ENCODE data around the gene DLGAP1.

DLGAP1 gene

DNA sequence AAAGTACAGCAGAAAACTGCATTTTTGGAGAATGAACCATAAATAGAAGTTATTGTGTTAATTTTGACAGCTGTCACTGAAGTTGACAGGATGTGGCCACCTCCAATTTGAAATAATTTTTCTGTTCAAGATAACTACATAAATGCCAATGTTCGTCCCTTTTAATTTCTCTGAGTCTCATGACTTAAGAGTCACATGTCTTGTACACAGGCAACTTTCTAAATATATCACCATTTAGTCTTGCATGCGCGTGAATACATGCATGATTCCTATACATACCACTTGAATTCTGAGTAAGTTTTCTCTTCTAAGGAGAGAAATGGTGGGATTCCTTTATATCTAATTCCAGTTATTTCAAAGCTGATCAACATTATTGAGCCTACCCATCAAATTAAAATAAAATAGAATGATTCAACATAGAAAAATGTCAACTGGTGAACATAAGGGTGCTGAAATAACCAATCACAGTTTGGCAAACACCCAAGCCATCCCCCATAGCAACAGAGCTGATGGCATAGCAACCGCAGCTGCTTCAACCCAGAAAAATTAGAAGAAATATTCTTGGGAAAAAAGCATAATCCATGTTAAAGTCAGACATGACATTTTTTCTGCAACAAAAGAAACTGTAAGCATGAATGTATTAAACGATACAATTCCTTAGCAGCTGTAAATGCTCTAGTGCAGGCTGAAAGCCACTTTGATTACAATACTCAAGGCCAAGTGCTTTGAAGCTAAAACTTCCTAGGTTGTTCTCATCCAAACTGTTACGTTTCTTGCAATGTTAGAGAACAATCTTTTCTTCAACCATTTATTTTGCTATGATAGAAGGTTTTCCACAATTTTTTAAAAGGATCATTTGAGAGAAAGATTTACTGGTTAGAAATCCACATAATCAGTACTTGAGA, 282.7 kb downstream of the DLGAP1 start:
- no peak for DNase-seq (ENCODE audit: low read depth)

DNA sequence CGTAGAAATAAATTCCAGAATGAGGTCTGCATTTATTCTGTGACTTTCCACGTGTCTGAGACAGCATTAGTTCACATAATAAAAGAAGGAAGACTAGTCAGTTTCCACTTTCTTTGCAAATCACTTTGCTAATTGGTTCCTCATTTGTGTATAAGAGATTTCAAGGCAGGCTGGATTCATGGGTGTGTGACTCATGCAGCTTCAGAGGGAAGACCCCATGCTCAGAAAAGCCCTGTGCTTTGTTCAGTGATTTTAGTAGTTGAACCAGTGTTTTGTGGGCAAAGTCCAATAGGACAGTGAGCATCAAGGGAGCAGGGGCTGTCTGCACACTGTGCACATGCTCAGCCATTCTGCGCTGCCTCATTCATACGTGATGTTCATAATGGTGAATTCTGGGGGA, 297.8 kb downstream of the DLGAP1 start:
- DNase-seq (ENCODE audit: low read depth): no peak

DNA sequence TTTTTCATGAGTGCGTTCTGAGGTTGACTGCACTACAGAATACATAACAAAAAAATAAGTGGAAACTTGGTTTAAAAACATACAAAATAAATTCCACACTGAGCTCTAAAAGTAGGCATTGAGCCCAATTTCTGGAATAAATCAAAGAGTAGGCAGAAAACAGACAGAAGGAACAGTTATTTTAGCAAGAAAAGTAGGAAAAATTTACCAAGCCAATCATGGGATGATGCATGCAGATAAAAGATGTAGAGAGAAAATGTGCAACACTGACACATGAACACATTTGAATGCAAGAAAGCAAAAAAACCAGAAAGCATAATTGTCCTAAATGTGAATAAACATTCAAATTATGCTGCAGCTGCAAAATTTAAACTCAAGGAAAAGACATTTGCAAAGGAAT, 308.3 kb downstream of the DLGAP1 start:
- no peak for DNase-seq (ENCODE audit: low read depth)

DNA sequence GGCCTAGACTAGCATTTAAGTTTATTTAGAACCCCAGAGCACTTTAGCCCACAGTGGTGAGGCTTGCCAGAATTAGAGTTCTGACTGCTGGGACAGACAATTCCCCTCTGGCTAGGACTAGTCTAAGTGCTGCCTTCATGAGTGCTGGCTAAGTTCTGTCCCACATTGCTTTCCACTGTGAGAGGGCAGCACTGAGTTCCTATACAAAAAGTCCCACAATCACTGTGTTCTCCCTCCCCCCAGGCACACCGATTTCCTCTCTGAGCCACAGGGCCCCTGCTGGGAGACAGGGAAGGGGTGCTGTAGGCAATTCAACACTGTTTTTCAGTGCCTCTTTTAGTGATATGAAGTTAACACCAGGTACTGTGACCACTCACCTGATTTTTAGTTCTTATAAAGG, 310.9 kb downstream of the DLGAP1 start:
- no peak for DNase-seq (ENCODE audit: low read depth)

DNA sequence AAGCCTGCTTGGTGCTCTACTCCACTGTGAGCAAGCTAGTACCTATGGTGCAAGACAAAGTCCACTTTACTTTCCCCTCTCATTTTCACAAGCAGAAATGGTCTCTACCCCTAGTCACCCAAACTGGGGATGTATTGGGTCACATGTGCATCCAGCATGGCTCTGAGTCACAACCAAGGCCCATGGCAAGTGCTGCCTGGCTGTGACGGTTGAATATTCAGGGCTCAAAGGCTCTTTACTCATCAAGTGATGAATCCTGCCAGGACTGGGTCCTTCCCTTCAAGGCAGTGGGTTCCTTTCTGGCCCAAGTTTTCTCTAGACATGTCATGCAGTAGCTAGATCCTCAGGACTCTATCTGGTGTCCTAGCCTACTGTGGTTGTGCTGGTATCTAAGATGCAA, 311.5 kb downstream of the DLGAP1 start:
- no peak for DNase-seq (ENCODE audit: low read depth)

DNA sequence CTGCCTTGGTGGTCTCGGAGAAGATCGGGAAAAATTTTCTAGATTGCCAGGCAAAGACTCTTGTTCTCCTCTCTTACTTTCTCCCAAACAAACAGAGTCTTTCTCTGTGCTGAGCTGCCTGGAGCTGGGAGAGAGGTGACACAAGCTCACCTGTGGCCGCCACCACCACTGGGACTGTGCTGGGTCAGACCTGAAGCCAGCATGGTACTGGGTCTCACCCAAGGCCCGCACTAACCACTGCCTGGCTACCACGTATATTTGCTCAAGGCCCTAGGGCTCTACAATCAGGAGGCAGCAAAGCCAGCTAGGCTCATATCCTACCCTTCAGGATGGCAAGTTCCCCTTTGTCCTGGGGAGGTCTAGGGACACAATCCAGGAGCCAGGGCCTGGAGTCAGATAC, 312.2 kb downstream of the DLGAP1 start:
- DNase-seq (ENCODE audit: low read depth): no peak

DNA sequence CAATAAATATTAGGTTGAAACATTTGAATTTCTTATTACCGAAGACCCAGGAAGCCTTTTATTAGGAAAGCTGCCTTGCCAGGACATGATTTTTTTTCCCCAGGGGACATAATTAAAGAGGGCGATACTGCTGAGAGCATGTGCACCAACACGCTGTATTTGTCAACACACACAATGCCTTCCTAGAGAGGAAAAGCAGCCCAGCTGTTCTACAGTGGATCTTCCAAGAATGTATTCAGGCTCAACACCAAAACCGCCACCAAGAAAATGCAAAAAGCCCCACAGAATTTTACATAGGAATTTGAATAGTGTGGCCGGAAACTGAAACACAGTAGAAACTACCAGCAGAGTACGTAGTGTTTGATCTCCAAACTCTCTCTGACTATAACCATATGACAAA, 320.4 kb downstream of the DLGAP1 start:
- no peak for DNase-seq (ENCODE audit: low read depth)

DNA sequence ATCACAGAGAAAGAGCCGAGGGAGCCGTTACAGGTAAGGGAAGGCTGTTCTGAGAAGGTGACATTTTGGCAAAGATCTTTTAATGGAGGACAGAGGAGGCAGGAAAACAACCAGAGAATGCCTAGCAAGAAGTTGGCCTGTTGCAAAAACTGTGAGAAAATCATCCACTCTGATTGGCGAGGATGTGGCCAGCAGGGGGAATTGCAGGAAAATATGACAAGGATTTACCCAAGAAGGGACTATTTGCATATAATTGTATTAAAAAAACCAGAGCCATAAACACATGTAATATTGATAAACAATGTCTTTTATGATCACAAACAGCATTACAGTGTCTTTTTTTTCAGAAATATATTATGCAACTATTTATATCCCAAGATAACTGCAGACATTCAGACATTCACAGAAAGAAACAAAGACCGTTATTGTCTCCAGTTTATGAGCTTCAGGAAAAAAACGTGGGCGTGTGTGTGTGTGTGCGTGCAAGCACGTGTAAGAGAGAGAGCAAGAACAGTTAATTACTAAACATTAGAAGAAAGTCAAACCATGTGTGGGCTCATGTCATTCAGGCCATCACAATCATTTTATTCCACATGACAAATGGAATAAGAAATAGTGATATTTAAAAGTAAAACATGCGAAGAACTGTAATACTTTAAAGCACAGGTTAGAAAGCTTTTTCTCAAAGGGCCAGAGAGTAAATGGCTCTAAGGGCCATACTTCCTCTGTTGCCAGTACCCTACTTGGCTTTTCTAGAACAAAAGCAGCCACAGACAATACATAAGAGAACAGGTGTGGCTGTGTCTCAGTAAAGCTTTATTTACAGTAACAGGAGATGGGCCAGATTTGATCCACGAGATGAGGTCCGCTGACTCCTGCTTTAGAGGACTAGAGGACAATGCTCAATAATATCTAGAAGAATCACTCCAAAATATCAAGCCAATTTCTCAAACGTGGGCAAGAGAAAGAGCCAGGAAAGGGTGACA, 324.1 kb downstream of the DLGAP1 start:
- DNase-seq (ENCODE audit: low read depth): no peak

DNA sequence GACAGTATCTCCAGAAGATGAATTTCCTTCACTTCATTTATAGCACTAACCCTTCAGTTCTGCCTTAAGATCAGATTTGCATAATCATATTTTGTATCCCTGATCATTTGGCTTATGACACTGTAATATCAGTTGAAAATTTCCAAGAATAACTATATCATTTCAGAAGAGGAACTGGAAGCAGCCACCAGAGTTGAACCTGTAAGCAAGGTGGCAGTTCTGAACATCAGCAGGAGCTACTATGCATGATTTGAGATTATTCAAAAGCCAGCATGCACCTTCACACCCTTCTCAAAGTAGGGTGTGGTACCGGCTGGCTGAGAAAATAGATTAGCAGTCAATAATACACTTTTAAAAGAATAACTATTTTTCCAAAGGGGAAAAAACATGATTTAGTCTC, 328.2 kb downstream of the DLGAP1 start:
- no peak for DNase-seq (ENCODE audit: low read depth)

DNA sequence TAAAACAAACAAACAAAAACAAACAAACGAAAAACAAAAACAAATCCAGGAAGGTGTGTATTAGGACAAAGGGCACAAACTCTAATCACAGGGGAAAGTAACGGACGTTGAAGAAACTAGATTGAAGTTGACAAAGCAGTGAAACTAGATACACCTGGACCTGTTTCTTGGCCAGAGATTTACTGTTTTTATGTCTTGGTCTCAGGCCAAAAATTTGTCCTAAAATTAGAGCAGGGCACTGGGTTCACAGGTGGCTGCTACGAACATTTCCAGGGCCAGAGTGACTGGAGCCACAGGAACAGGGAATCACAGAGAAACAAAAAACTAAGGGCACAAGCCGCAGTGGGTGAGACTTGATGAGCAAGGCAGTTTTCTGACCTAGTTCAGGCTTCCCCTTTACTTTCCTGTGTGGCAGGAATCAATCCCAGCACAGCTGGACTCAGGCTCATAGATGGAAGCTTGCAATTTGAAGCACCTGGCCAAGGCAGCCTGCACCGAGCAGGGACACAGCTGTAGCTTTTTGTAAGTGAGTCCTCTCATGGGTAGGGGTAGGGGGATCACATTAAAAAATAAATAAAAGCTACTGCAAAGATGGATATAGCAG, 329.4 kb downstream of the DLGAP1 start:
- no peak for DNase-seq (ENCODE audit: low read depth)

DNA sequence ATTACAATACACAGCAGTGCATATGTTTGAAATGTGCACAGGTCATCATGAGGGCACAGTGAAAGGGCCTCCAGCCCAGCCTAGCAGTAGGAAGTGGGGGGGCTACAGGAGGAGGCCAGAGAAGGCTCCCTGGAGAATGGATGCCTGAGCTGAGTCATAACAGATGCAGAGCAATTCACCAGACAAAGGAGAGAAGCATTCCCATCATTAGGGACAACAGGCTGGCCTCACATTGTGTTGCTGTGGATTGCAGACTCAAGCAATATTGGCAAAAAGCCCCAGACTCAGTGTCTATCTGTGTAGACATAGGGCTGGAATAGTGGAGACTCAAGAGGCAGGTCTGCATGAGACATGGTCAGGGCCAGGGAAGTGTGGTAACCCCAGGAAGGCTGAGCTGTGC, 329.9 kb downstream of the DLGAP1 start:
- DNase-seq (ENCODE audit: low read depth): no peak

DNA sequence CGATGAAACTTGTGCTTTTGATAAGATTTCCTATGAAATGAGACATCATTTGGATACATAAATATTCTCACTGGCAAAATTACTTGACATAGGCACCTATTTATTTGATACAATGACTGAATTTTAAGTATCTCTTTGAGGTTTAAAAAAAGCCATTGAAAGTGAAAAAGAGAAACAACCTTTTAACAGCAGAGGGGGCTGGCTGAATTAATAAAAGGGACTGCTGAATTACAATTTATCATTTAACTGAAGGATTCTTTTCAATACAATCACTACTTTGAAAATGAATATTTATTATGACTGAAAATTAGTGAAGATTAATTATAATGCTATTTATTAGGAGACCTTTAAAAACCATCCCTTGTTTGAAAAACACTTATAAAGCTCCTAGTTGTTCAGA, 335.3 kb downstream of the DLGAP1 start:
- DNase-seq (ENCODE audit: low read depth): no peak

DNA sequence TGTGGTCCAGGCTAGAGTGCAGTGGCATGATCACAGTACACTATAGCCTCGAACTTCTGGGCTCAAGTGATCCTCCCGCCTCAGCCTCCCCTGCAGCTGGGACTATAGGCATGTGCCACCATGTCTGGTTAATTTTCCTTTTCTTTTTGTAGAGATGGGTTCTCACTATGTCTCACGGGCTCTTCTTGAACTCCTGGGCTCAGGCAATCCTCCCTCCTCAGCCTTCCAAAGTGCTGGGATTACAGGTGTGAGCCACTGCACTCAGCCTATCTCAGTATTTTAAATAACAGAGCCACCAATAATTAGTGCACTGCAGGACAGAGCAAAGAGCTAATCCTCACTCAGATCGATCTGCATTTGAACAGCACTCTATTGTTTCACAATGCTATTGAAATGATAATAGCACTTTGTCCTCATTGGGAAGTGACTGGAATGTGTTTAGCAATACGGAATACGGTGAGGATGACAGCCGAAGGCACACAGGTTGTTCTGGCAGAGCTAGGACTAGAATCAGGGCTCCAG, 335.9 kb downstream of the DLGAP1 start:
- DNase-seq (ENCODE audit: low read depth): no peak

DNA sequence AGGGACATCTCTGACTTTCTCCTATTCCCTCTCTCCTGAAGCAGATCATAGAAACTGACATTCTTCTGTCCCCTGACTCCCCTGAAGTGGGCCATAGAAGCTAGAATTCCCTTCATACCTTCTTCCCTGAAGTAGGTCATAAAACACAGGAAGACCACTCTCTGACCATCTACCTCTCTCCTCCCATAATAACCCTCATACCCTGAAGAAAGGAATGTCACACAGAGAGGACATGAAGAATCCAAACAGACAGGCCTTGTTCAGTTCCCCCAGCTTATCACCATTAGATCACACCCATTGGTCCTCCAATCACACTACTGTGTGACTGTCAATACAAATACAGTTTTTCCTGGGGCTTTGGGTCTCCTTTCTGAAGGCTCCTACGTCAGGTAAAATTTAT, 347.1 kb downstream of the DLGAP1 start:
- DNase-seq (ENCODE audit: low read depth): no peak

DNA sequence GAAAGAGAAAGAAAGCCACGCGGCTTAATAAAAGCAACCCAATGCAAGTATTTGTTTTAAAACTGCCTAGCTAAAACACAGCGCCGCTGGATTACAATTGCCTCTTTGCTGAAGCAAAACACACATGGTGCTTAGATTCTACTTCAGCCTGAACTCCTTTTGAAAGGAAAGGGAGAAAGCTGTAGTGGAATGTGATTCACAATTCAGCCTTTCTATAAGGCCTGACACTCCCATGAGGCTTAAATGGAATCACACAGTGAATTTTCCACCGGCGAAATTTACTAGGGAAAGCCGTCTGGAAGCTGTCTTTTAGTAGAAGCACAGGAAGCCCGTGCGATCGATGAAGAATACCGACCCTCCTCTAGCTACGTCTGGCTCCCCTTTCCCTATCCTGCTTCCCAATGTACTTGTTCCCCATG, 348.0 kb downstream of the DLGAP1 start:
- DNase-seq (ENCODE audit: low read depth): no peak

DNA sequence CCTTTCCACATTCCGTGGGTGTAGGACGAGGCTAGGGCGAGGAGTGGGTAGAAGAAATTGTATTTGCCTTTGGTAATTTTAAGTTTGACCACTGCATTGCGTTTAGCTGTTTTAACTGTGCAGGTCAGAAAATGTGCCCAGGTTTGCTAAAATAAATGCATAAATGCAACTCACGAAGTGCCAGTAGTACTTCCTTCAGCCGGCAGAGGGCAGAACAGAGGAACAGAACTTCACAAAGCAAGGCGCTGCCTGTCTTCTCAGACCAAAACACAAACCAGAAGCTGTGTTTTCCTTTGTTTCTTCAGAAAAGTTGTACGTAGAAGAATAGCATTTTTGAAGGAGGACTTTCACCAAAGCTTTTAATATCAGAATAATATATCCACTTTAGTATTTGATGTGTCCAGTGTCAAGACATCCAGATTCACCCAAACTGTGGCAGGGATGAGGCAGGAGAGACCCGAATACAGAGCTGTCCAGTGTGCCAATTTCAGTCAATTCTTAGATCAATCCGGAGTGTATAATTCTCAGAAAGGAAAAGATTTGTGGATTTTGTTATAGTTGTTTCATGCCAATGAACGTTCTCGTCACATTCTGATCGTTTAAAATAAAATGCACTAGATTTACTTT, 348.6 kb downstream of the DLGAP1 start:
- DNase-seq (ENCODE audit: low read depth): peak; percentile 19

DNA sequence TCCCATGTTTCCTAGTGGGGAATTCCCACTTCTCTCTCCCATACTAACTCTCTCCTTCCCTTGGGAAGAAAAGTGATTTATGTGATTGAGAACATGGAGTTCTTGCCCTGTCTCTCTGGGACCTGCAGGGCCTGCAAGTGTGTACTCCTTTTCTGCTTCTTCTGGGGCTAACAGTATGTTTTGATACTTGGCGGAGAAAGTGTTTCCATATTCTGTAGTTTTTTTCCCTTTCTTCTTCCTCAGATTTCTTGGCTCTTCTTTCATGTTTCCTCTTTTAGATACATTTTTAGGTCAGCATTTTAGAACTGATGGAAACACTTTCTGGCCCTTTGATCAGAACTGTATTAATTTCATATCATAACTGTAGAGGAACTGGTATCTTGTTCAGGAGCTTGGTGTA, 352.2 kb downstream of the DLGAP1 start:
- DNase-seq (ENCODE audit: low read depth): no peak

DNA sequence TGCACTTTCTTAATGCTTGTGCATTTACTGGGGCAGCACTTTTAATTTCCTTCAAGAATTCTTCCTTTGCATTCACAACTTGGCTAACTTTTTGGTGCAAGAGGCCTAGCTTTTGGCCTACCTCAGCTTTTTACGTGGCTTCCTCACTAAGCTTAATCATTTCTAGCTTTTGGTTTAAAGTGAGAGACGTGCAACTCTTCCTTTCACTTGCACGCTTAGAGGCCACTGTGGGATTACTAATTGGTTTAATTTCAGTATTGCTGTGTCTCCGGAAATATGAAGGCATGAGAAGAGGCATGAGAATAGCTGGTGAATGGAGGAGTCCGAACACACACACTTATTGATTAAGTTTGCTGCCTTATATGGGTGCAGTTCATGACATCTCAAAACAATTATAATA, 354.1 kb downstream of the DLGAP1 start:
- DNase-seq (ENCODE audit: low read depth): no peak

DNA sequence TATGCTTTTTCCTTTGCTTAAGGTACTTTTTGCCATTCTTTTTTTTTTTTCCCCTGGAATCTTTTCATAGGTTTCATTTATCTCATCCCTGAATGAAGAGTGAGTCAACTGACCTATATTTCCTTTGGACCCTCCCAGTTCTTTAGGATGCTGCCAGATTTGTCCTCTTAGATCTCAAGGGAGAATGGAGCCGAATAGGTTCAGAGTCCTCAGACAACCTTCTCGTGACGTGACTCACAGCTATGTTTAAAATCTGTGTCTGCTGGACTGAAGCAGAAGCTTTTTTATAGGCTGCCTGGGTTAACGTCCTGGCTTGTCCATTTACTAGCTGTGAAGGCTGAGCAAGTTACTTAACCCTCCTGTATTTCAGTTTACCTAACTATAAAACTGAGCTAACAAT, 358.6 kb downstream of the DLGAP1 start:
- DNase-seq (ENCODE audit: low read depth): no peak

DNA sequence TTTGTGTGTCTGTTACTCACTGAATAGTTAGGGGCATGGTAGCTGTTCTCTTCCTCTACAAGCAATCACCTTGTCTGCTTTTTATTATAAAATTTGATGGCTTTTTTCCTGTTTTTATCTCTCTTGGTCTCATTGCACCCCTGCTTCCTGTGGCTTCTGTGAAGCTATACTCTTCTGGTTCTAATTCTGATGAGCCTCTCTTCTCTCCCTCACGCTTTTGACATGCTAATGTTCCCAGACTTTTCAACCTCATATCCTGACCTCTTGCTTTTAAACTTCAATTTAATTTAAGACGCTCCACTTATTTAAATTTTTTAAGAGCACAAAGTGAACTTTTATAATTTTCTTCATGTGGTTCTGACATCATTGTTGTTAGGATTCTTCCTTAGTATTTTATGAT, 361.4 kb downstream of the DLGAP1 start:
- no peak for DNase-seq (ENCODE audit: low read depth)

DNA sequence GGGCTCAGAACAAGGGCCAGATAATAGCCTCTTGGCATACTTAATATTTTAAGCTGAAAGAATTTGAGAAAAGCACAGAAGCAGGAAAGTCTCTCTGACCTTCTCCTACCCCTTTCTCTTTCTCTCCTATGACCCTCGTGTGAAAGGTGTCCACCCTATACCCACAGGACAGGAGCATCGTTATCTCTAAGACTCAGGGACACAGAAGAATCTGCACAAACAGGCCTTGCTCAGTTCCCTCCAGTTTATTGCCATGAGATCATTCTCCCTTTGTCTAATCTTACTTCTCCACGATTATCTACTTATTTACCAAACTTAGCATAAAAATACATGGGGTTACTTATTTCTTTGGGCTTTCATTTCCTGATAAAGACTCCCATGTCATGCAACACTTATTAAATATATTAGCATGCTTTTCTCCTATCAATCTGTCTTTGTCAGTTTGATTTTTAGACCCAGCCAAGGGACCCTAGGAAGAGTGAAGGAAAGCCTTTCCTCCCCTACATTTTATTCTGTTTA, 370.7 kb downstream of the DLGAP1 start:
- no peak for DNase-seq (ENCODE audit: low read depth)

DNA sequence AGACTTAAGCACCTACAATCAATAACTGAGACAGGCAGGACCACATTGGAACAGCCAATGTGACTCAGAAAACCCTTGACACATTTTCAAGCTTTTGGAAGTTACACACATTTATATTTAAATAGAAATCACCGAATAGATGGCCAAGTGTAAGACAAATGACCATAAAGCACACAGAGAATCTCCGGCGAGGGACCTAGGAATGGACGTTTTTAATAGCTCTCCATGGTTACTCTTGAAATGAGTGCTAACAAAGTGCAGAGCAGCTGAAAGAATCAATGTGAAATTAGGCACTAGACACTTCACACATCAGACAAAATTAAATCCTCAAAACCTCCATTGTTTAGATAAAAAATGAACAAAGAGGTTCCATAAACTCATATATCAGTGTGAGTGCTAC, 376.9 kb downstream of the DLGAP1 start:
- no peak for DNase-seq (ENCODE audit: low read depth)
